GM19372 (cell line): Measurements from ENCODE around the gene MTMR1.

Source experiments
- ATAC-seq: cut with Tn5 transposase; IDR thresholded peaks from one replicate; pipeline ENCODE4 v1.9.1; 2021; ENCODE audit warnings: mild to moderate bottlenecking, low read depth, moderate library complexity; ENCODE audit not compliant: unreplicated experiment

The MTMR1 gene

DNA sequence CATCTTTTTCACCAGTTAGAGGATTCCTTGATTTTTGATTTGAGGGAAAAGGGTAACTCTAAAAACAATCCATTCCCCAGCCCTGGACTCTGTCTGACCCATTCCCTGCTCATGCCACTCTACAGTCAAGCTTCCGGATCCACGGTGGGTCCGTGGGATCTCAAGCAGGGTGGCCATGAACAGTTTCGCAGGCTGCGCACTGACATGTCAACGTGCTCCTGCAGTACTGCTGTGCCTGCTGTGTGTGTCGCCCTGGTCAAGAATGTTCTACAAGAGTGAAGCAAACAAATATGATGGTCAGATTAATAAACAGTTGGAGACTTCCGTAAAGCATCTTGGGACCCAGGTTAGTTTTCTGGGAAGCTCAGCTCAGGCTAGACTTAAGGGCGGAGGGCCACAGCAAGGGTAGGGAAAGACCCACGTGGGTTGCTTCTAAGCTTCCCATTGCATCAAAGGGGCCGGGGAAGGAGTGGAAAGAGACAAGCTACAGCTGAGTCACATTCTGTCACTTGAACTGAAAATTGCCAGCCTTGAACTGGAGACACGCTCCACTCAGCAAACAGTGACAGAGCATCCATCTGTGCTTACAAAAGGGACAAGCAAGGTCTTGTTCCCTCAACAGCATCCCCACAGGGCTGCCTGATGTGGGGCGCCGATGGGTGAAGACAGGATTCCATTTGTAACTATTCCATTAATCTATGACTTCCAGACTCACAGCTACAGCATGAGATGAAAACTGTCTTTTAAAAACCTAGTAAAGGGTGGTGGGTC is 81.8 kb downstream of the MTMR1 start:
- ATAC-seq: no peak

DNA sequence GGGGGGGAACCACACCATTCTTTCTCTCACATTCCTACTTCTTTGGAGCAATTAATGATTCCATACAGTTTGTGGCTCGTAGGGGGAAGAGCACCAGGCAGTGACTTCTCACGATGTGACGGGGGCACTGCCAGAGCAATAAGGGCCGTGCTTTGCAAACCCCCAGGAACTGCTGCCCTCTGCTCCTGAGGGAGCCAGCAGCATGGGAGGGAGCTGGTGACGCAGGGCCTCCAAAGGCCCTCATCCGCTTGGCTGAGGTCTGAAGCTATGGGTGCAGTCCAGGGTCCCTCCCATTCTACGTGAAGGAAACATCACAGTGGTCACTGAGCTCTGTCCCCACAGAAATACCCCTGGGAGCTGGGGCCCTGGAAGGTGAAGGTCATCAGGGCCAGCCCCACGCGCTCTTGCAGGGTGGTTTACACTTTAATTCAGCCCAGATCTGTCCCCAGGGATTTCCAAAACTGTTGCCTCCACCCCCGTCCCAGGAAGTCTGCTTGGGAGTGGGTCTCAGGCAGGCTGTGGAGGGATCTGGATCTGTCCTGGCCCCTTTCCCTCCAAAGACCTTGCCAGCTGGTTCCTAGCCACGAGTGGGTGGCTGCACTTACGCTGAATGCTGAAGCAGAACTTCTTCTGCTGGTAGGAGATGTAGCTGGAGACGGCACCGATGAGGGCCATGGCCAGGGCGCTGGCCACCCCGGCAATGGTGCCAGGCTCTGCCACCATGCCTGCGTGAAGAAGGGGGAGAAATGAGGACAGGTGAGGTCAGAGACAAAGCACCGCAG is 82.6 kb downstream of the MTMR1 start:
- ATAC-seq: no peak

DNA sequence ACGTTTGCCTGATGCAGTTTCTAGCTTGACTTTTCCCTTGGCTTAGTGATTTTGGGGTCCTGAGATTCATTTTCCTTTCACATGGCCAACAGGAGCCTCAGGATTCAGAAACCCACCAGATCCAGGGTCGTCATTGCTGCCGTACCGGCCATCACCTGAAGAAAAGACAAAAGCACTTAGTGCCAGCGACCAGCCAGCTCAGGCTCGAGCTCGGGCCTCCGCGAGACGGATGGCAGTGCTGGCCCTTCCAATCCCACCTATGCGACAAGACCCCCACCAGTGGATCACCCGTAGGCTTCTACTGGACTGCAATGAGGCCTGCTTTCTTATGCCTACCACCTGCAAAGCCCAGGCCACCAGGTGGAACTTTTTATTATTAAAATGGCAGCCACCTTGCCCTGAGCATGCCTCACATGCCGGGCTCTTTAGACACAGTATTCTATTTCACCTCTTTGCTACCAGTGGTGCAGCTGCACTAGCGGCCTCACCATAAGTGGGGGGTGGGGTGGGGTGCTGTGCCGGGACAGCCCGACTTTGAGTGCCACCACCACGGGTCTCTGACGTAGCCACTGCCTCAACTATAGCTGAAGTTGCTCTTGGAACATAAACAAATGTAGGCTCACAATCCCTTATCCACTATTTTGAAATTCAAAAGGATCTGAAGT is 84.3 kb downstream of the MTMR1 start:
- ATAC-seq: no peak

GRCh38 chrX:150779385-150779784 is 86.2 kb downstream of the MTMR1 start:
- ATAC-seq: no peak

GRCh38 chrX:150781677-150782076 is 88.5 kb downstream of the MTMR1 start:
- no peak for ATAC-seq

DNA sequence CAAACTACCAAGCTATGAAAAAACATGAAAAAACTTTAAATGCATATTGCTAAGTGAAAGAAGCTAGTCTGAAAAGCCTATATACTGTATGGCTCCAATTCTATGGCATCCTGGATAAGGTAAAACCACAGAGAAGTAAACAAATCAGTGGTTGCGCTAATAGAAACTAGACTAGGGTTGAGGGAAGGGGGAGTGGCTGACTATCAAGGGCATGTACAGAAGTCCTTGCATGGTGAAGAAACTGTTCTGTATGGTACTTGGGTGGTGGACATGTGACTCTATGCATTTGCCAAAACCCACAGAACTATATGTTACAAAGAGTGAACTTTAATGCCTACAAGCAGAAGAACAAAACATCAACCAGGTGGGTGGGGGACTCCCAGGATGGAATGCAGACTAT is 96.8 kb downstream of the MTMR1 start:
- peak; percentile 77 for ATAC-seq

DNA sequence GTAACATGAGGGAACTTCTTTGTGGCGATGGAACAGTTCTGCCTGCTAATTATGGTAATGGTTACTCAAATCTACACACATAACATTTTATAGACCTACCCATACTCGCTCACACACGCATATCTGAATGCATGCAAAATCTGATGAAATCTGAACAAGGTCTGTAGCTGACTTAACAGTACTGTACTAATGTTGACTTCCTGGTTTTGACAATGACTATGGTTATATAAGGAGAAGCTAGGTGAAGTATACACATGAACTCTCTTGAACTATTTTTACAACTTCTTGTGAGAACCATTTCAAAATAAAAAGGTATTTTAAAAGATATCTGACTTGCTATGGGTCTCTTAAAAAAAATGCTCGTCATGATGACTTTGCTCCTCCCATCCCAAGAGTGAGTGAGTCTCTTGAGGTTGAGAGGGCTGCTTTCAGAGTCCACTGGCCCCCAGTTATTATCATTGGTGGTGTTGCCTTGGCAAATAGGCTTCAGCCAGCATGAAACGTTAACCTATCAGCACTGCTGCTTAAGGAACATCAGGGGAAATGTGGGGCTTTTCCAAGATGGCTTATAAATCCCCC is 99.8 kb downstream of the MTMR1 start:
- ATAC-seq: no peak

DNA sequence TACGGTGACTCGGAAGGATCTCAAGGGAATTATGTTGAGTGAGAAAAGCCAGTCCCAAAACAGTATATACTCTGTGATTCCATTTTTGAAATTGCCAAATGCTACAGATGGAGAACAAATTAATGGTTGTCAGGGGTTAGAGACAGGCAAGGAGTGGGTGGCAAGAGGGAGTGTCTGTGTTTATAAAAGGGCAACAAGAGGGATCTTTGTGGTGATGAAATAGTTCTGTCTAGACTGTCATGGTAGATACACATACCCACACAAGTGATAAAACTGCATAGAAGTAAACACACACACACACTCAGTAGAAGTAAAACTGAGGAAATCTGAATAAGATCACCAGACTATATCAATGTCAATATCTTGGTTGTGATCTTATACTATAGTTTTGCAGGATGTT is 112.5 kb downstream of the MTMR1 start:
- ATAC-seq: no peak

GRCh38 chrX:150806827-150807226 is 113.6 kb downstream of the MTMR1 start:
- ATAC-seq: no peak

DNA sequence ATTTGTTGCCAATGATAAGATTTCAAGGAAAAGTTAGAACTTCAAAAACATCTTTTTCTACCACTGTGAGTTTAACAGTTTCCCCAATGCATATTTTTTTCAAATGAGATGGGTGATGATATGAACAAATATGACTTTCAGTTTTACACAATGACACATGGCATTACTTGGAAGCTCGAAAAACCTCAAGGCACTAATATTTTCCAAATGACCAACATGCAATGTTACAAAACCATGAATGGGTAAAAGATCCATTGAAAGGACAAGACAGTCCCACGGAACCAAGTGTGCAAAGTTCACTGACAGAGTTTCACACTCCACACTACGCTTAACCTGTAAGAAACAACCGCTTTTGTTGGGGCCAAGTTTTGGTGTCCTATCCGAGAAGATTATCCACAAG is 120.7 kb downstream of the MTMR1 start:
- ATAC-seq: no peak
